ENCODE measurements around the gene SLC37A1.

SLC37A1 gene

DNA sequence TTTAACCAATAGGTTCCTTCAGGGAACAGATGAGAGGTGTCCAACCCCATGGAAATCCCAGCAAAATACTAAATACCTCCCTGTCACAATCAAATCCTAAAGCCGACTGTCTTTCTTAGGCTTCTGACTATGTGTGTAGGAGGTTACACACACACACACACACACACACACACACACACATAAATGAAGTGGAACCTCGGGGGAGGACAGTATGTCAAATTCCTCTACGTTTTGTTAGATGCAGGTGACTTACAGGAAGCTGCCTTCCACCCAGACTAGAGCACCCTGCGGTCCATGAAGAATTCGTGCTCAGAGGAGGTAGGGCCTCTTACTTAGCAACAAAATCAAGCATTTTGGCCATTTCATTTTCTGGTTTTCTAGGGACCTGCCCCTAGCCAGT, 34.1 kb upstream of the SLC37A1 start:
- no peak for DNase-seq

DNA sequence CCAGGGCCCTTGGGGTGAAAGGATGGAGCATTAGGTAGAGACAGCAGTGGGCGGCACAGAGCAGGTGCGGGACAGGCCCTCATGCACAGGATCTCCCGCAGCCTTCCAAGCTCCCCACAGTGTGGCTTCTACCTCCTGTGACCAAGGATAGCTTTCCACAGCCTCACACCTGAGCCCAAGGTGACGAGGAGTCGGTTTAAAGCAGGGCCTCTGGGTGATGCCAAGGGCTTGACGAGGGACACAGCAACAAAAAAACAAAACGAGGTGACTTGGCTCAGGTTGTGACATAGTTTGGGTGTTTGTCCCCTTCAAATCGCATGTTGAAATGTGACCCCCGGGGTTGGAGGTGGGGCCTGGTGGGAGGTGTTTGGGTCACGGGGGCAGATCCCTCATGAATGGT, 32.9 kb upstream of the SLC37A1 start:
- DNase-seq: no peak

DNA sequence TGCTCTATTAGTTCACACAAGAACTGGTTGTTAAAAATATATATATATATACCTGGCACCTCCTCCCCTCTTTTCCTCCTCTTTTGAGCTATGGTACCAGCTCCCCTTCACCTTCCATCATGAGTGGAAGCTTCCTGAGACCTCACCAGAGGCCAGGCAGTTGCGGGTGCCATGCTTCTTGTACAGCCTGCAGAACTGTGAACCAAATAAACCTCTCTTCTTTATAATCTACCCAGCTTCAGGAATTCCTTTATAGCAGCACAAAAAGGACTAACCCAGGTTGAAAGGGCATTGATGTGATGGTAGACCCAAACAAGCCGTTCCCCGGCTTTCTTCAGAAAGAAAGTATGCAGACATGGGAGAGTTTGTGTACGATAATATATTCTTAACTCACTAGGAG, 32.5 kb upstream of the SLC37A1 start:
- no peak for DNase-seq

DNA sequence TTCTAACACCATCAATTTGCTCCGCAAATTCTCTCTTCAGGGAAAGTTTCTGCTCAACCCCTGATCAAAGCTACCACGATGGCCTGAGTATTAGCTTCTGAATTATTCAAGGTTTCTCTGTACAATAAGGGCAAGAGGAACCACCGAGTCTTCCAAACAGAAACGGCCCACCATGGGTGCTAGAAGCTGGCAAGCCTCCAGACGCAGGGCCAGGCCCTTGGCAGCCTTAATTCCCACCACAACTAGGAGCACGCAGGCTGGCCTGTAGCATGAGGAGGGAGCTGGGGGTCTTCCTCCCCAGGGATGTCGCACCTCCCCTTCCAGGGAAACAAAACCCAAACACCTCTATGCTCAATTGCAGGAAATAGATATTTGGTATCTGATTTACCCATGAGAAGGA, 28.7 kb upstream of the SLC37A1 start:
- DNase-seq: no peak

DNA sequence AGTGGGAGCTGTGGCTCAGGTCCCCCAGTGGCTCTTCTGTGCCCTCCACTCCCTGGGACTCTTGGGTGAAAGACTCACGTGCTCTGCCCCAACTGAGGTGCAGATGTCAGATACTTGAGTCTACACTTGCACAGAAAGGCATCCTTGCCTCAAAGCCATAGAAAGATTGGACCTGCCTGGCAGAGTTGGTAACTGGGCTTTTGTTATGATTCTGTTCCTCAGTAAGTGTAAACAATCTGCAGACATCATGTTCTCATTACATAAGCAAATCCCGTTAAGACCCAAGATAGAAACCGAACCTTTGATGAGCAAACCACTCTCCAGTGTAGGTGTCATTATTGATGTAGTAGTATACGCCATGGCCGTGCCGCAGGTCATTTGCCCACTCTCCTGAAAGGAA, 27.6 kb upstream of the SLC37A1 start:
- DNase-seq: no peak

DNA sequence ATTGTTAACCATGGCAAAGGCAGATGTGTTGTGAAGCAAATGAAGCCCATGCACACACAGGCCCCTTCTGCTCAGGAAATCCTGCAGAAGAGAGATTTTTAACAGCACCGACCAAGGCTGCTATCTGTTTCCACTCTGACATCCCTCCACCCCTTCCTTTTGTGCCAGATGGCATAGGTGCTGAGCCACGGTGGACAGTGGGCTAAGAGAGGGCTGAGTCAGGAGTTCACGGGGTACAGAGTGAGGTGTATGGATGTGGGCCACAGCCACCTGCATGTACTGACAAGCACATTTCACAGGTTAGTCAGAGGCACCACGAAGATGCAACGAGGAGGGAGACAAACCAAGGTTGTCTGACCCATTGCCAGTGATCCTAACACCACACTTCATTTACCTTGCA, 27.1 kb upstream of the SLC37A1 start:
- DNase-seq: no peak

DNA sequence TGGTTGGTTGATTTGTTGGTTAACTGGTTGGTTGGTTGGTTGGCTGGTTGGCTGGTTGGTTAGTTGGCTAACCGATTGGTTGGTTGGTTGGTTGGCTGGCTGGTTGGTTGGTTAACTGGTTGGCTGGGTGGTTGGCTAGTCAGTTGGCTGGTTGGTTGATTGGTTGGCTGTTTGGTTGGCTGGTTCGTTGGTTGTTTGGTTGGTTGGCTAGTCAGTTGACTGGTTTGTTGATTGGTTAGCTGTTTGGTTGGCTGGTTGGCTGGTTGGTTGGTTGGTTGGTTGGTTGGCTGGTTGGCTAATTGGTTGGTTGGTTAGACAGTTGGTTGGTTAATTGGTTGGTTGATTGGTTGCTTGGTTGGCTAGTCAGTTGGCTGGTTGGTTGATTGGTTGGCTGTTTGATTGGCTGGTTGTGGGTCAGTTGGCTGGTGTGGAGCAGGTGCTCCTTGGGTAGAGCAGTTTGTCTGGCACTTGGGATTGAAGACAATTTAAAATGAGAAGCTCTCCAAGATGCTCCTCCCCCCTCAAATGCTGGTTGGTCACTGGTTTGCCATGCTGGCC, 24.6 kb upstream of the SLC37A1 start:
- DNase-seq: no peak

DNA sequence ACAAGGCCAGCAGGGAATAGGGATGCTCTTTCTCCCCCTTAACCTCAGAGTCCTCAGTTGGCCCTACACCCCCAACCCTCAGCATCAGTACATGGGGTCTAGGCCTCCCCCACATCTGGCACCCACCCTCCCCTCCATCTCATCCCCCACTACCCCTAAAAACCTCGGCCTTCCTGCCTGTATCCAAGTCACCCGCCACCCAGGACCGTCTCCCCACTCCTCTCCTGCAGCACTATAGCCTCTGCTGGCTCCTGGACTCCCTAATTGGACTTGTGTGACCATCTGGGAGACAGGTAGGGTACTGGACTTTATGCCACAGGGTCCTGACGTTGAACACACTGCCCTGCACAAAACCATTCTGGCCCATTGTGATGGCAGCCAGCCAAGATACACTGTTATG, 23.7 kb upstream of the SLC37A1 start:
- no peak for DNase-seq

DNA sequence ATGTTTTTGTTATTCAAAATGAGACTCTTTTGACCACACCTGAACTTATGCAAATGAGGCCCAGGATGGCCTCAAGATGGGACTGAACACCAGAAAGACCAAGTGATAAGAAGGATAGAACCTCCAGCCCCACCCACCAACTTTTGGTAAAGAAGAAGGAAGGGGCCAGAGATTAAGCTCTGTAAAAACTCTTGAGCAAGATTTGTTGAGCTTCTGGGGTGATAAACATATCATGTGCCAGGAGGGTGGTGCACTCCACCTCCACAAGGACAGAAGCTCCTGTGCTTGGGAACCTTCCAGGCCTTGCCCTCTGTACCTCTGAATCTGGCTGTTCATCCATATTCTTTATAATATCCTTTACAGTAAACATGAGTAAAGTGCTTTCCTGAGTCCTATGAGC, 22.9 kb upstream of the SLC37A1 start:
- no peak for DNase-seq

DNA sequence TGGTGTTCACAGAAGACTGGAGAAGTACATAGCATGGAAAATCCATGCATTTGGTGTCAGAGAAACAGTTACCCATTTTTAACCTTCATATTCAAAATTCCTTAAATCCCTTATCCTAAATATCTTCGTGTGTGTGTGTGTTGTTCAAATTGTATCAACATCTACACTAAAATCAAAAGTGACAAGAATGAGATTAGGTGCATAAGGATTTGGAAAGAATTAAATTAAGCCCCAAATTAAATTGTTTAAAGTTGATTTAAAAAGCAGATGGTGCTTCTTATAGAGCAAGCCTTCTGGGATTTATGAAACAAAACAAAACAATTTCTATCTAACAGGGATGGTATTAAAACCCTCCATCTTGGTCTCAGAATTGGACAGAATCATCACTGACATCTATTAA, 22.3 kb upstream of the SLC37A1 start:
- no peak for DNase-seq

DNA sequence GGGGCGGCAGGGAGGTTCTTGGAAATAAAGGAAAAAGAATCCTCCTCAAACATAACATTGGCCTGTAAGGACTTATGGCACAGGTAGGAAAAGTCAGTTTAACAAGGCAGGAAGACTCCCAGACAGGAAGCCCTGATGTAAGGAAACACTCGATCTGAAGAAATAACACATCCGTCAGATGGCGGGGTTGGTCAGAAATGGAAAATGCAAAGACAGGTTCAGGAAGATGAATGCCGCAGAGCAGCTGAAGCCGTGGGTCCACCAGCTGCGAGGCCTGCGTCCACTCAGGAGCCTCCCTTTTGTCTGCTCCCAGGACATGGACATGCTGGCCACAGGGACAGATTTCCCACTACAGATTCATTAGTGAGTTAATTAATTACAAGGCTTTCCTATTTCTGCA, 21.5 kb upstream of the SLC37A1 start:
- DNase-seq: no peak

DNA sequence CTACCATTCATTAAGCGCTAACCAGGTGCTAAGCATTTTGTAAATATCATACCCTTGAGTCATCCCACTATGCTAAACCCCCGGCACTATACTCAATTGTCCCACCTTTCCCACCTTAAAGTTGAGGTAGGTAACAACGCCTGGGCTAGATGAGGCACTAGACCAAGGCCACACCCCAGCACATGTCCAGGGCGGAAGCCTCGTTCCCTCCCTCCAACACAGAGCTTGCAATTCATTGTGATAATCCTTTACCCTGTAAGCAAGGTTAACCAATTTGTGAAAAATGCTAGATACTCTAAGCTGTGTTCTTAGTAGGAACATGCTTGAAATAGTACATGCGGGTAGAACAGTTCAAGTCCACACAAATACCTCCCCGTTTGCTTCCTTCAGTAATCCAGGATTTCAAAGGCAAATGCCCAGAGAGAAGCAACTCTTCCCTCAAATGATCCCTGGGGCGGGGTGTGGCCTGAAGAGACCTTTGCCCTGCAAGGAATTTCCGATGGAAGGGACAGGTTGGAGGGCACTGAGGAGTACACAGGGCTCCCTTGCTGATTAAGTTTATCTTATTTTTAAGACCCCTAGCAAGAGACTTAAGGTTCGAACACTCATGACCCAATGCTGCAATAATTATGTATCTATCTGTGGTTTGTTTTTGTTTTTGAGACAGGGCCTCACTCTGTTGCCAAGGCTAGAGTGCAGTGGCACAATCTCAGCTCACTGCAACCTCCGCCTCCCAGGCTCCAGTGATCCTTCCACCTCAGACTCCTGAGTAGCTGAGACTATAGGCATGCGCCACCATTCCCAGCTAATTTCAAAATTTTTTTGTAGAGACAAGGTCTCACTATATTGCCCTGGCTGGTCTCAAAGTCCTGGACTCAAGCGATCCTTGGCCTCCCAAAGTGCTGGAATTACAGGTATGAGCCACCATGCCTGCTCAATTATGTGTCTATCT, 20.3 kb upstream of the SLC37A1 start:
- DNase-seq: no peak

DNA sequence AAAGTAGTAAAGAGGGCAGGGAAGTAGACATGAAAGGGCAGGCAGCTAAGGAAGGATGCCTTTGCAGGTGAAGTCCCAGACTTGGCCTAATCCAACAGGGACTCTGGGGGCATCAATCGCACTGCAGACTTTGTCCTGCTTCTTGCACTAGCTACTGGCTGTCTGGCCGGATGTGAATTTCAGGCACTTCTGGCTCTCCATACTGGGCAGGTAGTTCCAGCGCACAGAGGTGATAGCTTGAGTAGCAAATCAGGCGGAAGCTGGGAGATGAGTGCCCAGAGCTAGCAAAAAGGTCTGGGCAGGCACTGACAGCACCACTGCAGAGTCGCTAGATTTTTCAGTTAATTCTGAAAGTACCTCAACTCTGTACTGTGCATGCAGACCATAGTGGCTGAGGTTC, 18.6 kb upstream of the SLC37A1 start:
- no peak for DNase-seq

DNA sequence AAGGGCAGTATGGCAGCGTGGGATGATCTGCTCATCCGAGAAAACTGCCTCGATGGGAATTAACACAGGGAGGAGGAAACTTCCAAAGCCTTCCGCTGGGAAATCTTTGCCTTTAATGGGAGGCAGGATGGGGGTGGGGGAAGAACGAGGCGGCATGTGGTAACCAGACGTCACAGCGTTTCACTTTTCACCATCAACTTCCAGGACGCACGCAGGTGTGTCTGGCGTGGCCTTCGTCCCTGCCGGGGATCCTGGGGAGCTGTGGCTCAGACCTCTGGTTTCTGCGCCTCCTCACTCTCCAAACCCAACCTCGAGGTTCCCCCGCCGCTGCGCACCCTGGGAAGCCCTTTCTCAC, 17.9 kb upstream of the SLC37A1 start:
- DNase-seq: no peak

DNA sequence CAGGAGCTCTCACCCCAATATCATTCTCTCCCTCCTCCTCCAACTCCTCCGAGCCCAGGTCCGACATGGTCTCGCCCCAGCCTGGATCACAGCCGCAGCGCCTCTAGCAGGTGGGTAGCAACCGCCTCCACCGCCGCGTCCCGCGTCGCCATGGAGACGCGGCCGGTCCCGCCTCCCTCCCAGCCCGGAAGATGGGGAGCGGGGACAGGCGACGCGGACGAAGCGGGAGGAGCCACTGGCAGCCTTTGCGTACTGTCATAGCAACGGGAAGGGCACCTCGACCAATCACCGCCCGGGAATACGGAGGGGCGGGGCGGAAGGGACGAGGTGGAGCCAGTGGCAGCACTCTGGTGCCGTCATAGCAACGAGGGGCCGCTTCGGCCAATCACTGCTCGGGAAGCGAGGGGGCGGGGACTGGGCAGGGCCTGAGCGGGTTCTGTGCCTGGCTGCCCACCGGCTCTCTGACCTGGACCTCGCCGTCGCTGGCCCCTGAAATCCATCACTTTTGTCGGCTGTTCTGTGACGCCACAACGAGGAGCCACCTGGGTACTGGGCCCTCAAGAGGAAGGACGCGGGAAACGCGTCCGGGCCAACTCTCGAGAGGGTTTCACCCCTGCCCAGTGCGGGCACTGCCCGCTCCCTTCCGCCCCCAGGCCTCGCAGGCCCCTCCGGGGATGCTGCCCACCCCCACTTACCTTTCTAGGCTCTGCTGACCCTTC, 17.4 kb upstream of the SLC37A1 start, which contains the start of gene RSPH1:
Gene RSPH1, minus strand, starts transcription at position 105 of the 719 bp plus-strand sequence. Its CDS starts 38 bp downstream, at position 67.
- peak; percentile 99 for DNase-seq

DNA sequence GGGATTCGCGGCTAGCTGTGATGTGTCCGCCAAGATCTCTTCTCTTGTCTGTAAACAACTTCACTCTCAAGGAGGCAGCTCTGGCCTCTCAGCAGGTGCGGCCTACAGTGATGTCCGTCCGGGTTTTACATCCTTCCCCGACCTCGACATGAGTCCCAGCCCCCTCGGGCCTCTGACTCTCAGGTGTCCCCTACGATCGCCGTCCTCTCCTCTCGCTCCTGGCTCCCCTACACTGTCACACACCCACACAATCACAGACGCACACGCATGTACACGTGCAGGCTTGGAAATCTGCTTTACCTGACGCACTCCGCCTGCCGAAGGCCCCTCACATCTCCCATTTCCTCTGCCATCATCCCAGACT, 16.8 kb upstream of the SLC37A1 start:
- DNase-seq: no peak

DNA sequence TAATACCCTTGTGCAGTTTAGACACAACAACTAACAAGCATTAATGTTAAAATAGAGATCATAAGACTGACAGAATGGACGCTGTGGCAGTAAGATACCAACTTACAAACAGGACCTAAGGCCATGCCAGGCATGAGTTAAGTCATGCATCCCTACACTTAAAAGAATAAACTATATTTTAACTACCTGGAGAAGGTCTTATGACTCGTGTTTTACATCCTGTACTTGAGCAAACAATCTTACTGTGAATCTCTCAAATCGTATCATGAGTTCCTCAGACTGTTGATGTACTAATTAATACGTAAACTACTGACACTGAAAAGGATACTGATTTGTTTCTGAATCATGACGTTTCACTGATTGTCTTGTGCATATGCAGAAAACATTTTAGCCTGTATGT, 15.6 kb upstream of the SLC37A1 start:
- no peak for DNase-seq

DNA sequence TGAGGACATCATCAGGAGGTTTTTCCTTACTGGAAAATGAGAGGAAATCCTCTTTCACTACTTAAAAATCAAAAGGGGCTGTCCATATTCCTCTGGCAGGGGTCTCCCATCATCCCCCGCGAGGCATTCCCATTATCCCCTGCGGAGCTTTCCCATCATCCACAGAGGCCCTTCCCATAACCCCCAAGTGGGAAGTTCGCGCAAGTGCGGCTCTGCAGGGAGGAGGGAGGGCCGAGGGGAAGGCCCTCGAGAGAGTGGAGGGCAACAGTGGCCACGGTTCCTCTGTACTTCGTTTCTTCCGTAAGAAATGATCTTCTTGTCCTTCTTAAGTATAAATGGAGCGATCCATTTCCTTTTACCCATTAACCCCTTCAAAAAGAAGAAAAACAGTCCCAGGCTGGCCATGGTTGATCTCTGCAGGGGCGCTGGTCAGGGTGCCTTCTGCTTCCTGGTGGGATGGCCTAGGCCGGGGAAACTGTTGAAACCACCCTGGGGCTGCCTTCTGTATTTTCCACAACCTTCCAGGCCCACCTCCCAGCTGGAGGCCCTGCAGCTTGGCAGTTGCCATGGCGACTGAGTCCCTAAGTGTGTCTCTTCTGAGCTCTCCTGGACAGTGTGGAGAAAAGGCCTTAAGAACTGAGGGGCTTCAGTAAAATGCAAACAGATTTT, 14.1 kb upstream of the SLC37A1 start:
- peak; percentile 25 for DNase-seq

DNA sequence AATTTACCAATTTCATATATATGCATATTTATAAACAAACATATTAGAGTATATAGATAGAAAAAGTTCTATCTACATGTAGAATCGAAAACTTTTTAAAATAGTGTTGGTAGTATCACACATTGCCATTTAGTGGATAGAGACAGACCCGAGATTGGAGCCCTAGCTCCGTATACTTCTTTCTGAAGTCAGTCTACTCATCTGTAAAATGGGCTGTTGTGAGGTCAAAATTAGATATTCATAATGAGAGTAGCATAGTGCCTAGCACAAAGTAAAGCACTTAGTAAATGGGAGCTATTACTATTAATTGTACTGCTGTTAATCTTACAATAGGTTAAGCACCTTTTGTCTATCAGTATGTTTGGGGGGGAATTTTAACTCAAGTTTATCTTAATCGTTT, 13.4 kb upstream of the SLC37A1 start:
- no peak for DNase-seq

DNA sequence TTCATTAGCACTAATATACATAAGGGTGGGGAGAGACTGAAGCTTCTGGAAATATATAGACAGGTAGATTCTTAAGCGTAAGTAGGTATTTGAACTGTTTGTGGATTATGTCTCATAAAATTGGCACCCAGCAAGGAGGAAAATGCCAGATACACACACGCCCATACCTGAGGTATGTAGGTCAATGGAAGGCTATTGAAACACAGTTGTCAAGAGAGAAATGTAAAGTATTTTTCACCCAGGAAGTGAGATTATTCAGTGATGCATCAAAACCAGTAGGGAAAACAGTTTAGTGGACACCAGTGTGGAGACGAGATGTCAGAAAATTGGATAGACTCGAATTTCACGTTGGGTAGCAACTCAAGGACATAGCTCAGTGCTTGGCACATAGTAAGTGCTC, 12.9 kb upstream of the SLC37A1 start:
- no peak for DNase-seq

DNA sequence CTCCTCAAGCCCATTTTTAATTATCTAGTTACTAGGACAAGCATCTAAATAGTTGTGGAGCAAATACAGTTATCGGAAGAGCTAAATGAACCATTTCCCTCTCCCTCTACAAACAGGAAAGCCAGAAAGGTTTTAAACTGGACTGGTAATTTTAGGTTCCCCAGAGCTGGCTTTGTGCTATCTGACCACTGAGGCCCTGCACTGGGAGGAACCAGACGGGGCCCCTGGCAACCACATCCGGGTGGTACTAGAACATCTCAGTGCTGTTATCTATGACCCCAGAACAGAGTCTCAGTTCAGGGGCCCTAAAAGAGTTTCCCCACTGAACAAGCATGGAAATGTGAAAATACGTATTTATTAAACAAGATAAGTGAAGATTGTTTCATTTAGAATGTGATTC, 9.9 kb upstream of the SLC37A1 start:
- no peak for DNase-seq

DNA sequence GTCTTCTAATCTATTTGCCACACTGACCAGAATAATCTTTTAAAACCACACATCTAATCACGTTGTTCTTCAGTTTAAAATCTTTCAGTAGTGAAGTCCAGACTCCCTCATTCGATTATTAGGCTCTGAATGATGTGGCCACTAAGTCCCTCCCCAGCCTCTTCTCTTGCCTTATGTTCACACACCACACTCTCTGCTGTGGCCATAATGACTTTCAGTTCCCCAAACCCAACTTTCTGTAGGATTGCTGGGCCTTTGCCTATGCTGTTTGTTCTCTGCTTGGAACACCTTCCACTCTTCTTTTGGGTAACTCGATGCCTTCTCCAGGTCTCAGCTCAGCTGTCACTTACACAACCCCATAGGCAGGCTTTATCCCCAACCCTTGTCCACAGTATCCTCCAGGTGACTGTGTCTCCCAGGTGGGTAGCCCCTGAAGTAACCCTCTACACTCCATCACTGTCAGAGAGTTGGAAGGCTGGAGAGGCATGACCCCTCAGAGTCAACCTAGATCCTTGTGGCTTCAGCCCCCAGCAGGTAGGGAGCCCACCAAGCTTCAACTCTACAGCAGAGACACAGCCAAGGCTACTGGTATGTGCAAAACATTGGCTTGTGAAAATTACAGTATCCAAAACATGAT, 8.4 kb upstream of the SLC37A1 start:
- DNase-seq: no peak

DNA sequence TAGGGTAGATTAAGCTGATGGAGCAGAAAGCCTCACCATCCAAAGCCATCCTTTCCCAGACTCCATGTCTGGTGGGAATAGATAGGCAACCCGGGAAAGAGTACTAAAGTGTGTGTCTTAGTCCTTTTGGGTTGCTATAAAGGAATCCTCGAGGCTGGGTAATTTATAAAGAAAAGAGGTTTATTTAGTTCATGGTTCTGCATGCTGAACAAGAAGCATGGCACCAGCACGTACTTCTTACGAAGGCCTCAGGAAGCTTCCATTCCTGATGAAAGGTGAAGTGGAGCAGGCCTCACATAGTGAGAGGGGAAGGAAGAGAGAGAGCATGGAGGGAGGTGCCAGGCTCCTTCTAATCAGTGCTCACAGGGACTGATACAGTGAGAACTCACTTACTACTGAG, 6.2 kb upstream of the SLC37A1 start:
- no peak for DNase-seq

All from activated CD8-positive, alpha-beta memory T cell treated with anti-CD3 and anti-CD28 coated beads, Interleukin-2, amount 50 U/mL, for 48 hours (primary cell).